ENCODE results near the gene PCDH15.

GRCh38 chr10:54402576-54402975, 398.5 kb downstream of the PCDH15 start:
- no peak for TF ChIP-seq ZNF274 (IDR thresholded peaks at IDR 0.05; ENCODE audit: low read depth, low read length)
- TF ChIP-seq SUZ12 (IDR thresholded peaks at IDR 0.05; ENCODE audit: extremely low read depth, insufficient read depth, insufficient read length): no peak

All from NT2/D1 (cell line).